KBM-7 (cell line): ENCODE measurements around the gene EVL.
"Not testable (repeated sequence)": the region's sequence is repeated elsewhere in the genome, so short reads cannot be mapped to it uniquely, and the experiment has no call there.

Experiments
- DNase-seq: peaks from one replicate; pipeline ENCODE4 v3.0.0-alpha.2; 2015
- in situ Hi-C: fragments of 300-500 bp; cut with MboI; formaldehyde crosslinking; loops from 2 replicates; pipeline ENCODE4 v1.14.3; 2020; ENCODE audit warnings: low sequenced_read_pairs, low pct_unique_long_range_greater_than_20kb, mixed read lengths

EVL gene

GRCh38 chr14:100173353-100173752 is 108.1 kb downstream of the EVL start:
- in situ Hi-C loops = no loop called here
- no peak for DNase-seq

DNA sequence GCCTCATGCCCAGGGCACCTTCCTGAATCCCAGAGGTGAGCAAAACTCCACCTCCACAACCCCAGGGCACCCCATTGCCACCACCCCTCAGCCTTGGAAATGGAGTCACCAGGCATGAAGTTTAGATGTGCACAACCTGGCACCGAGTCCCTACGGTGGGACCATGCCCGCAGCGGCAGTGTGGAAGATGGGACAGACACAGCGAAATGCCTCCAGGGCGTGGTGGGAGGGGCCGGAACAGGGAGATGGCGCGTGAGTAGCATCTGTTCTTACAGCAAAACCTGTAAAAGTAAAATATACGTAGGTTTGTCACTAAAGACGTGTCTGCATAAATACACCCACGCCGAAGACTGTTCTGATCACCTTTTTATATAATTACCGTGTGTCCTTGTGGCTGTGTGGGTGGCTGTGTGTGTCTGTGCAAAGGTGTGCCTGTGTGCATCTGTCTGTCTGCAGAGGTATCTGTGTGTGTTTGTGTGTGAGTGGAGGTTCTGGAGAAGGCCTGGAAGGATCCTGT is 111.6 kb downstream of the EVL start:
- in situ Hi-C loops = no loop called here
- DNase-seq = no peak

DNA sequence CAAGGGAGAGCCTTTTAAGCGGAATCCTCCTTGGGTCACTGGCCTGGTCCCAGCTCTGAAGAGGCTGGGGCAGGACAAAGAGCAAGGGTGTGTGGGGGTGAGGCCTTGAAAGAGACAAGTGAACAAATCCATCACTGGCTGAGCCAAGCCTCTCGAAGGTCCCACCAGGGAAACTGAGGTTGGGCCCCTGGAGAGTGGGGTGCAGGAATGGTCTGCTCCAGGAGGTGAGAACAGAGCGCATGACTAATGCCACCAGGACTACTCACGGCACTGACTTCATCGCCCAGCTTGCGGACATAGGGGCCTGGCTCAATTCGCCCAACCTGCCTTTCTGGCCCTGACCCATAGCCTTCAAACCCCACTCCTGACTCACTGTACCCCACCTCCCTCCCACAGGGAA is 113.5 kb downstream of the EVL start:
- DNase-seq = no peak
- in situ Hi-C loops = no loop called here

DNA sequence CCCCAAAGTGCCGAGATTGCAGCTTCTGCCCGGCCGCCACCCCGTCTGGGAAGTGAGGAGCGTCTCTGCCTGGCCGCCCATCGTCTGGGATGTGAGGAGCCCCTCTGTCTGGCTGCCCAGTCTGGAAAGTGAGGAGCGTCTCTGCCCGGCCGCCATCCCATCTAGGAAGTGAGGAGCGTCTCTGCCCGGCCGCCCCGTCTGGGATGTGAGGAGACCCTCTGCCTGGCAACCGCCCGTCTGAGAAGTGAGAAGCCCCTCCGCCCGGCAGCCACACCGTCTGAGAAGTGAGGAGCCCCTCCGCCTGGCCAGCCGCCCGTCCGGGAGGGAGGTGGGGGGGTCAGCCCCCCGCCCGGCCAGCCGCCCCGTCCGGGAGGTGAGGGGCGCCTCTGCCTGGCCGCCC is 115.4 kb downstream of the EVL start:
- DNase-seq, in situ Hi-C loops: not testable (repeated sequence)

GRCh38 chr14:100181876-100182551 is 116.8 kb downstream of the EVL start:
- in situ Hi-C loops = not testable (repeated sequence)

DNA sequence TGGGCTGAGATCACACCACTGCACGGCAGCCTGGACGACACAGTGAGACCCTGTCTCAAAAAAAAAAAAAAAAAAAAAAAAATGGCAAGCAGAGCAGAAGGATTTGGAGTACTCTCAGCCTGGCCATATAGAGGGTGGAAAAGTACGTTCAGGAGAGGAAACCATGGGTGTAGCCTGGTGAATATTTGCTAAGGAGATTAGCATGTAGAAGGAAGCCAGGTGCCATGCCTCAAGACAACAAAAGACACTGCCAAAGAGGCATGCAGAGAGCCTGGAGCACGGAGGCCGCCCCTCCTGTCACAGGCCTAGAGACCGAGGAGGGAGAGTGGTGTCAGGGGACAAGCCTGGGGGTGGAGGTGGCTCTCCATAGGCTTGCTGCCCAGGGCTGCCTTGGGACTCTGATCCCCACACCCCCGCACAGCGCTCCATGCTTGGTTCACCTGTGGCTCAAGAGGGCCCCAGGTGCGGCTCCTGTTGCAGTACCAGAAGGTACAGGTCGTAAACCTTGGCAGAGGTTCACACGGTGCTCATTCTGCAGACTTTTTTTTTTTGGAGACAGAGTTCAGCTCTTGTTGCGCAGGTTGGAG is 122.1 kb downstream of the EVL start:
- DNase-seq = no peak
- in situ Hi-C loops = no loop called here

More at GRCh38 chr14:100181876-100182551, 116.8 kb downstream of the EVL start:
- DNase-seq = not testable (repeated sequence)

GRCh38 chr14:100188392-100189030 is 123.3 kb downstream of the EVL start:
- in situ Hi-C loops = no loop called here
- DNase-seq = no peak

DNA sequence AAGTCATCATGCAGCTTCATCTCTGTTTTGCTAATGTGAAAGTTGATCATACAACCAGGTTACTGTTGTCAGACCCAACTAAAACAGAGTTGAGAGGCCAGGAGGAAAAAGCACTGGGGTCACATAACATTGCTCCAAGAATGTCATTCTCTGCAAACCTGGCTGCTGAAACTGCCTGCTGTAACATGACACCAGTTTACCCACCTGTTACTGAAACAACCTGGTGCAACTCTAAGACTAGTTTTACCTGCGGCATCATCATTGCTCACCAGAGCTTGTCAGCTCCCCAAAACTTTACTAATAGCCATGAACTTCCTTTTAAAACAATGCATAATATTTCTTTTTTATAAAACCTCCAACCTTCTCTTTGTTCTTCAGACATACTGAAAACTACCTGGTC is 124.9 kb downstream of the EVL start:
- in situ Hi-C loops = no loop called here
- DNase-seq = no peak

- no peak for DNase-seq
- in situ Hi-C loops = no loop called here
These were observed 126.5 kb downstream of the EVL start for GRCh38 chr14:100191584-100192249.

DNA sequence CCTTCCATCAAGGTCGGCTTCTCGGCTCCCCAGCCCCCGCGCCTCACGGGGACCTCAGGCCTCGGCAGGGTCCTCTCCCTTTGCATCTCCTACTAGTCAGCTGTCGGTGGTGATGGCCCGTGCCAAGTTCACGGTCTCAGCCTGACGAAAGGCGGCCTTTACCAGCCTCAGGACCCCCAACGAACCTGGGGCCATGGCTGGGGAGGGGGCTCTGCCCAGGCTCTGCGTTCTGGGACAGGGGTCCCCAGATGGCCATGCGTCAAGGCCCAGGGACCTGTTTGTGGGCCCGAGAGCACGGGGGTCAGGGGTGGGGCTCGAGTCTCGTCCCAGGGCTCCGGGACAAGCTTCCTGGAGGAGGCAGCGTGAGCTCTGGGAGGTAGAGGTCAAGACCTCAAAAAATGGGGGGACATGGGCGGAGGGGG is 127.0 kb downstream of the EVL start:
- no peak for DNase-seq
- in situ Hi-C loops = no loop called here

DNA sequence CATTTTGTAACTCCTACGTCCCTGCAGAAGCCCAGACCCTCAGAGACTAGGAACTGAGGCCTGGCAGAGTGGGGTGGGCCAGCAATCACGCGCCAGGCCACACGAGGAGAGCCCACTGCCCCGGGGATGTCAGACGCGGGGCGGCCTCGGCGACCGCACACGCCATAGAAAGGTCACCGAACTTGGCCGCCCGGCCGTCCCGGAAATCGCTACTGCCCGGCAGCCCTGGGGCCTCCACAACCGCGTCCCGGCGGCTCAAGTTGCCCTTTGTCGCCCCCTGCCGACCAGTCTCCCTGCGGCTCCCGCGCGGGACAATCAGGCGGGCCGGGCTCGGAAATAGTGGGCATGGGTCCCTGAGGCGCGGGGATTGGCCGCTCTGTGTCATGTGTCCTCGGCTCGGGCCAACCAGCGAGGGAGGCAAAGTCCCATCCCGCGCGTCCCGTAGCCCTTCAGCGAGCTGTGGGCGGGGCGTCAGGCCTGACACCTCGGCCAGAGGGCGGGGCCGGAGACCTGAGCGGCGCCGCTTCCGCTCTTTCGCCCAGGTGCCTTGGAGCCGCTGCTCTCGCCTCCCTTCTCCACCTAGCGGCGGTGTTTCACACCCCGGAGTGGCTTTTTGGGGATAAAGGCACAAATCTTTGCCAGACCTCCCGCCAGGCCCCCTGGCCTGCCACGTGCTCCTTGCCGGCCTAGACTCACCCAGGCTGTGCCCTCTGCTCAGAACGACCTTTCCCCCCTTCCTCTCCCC is 127.6 kb downstream of the EVL start:
- peak; percentile 100 for DNase-seq
- in situ Hi-C loops = no loop called here
